HG03575 (cell line): ENCODE measurements around the gene ZNF639.
"Not testable (repeated sequence)": the region's sequence is repeated elsewhere in the genome, so short reads cannot be mapped to it uniquely, and the experiment has no call there.

ENCODE experiments used
- ATAC-seq: cut with Tn5 transposase; IDR thresholded peaks from one replicate; pipeline ENCODE4 v1.9.1; 2021; ENCODE audit not compliant: unreplicated experiment, insufficient number of reproducible peaks, low FRiP score; ENCODE audit errors: extremely low read depth

The ZNF639 gene

GRCh38 chr3:179322286-179323196, at the start of gene ZNF639:
ZNF639 (plus strand) TSS chr3:179323031; CDS start chr3:179328294, 5,263 bp downstream.
- peak; percentile 42 for ATAC-seq

GRCh38 chr3:179274434-179274833, 48.4 kb upstream of the ZNF639 start:
- ATAC-seq = not testable (repeated sequence)

- no peak for ATAC-seq
These were observed 46.8 kb upstream of the ZNF639 start for GRCh38 chr3:179276001-179276400.

- ATAC-seq = no peak
These were observed 46.1 kb upstream of the ZNF639 start for GRCh38 chr3:179276743-179277142.

GRCh38 chr3:179278151-179278550, 44.7 kb upstream of the ZNF639 start:
- no peak for ATAC-seq

GRCh38 chr3:179278932-179279693, 43.7 kb upstream of the ZNF639 start:
- ATAC-seq = no peak

- no peak for ATAC-seq
These were observed 43.0 kb upstream of the ZNF639 start for GRCh38 chr3:179279837-179280236.

GRCh38 chr3:179281825-179282224, 41.0 kb upstream of the ZNF639 start:
- ATAC-seq = no peak

- ATAC-seq = no peak
These were observed 36.5 kb upstream of the ZNF639 start for GRCh38 chr3:179286331-179286730.

- ATAC-seq = no peak
These were observed 34.0 kb upstream of the ZNF639 start for GRCh38 chr3:179288845-179289244.

GRCh38 chr3:179289295-179289694, 33.5 kb upstream of the ZNF639 start:
- ATAC-seq = no peak

GRCh38 chr3:179292450-179292849, 30.4 kb upstream of the ZNF639 start:
- ATAC-seq = no peak

GRCh38 chr3:179297971-179298725, 24.7 kb upstream of the ZNF639 start:
- no peak for ATAC-seq

- ATAC-seq = no peak
These were observed 23.5 kb upstream of the ZNF639 start for GRCh38 chr3:179299316-179299715.

GRCh38 chr3:179299999-179300613, 22.7 kb upstream of the ZNF639 start:
- ATAC-seq = no peak

GRCh38 chr3:179301645-179302044, 21.2 kb upstream of the ZNF639 start:
- ATAC-seq = no peak

GRCh38 chr3:179302111-179302510, 20.7 kb upstream of the ZNF639 start:
- no peak for ATAC-seq

- ATAC-seq = no peak
These were observed 18.2 kb upstream of the ZNF639 start for GRCh38 chr3:179304605-179305004.

- not testable (repeated sequence) for ATAC-seq
These were observed 15.5 kb upstream of the ZNF639 start for GRCh38 chr3:179307362-179307761.
